Esophagus muscularis mucosa (tissue), 3 donors: ENCODE data around the gene KLHL34.

ENCODE experiments used
- POLR2A ChIP-seq: fragments of 450-650 bp; IDR thresholded peaks from one replicate; pipeline ENCODE4 v1.6.1; 2017; ENCODE audit warnings: antibody characterized with exemption, moderate library complexity, mild to moderate bottlenecking, low read depth
- TF ChIP-seq, protein P1 (sequence below), 3 experiments: fragments of 200-600 bp in 2 of 3; fragments of 450-650 bp in 1 of 3; sonication (generic) in 2 of 3; IDR thresholded peaks; one replicate each; pipeline ENCODE4 v1.5.1; 2017 to 2019; ENCODE audit warnings: antibody characterized with exemption in 3 of 3, mild to moderate bottlenecking in 2 of 3, moderate library complexity in 1 of 3

DNA sequence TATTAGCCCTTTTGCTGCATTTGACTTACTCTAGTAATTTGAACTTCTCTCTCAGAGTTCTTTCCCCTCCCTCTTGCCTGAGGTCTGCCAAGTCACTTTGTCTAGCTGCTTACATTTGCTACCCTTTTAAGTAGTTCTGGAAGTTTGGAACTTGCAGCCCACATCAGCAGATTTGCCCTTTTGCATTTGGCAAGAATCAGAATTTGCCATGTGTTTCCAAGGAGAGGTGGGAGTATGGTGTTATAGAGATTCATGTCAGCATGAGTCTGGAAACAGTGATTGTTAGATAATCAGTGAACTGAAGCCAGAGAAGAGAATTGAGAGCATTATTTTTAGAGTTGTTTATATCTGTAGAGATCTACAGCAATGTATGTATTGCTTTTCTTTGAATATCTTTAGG is 52.1 kb downstream of the KLHL34 start:
- TF ChIP-seq POLR2A, result no peak
- TF ChIP-seq, protein P1, sequence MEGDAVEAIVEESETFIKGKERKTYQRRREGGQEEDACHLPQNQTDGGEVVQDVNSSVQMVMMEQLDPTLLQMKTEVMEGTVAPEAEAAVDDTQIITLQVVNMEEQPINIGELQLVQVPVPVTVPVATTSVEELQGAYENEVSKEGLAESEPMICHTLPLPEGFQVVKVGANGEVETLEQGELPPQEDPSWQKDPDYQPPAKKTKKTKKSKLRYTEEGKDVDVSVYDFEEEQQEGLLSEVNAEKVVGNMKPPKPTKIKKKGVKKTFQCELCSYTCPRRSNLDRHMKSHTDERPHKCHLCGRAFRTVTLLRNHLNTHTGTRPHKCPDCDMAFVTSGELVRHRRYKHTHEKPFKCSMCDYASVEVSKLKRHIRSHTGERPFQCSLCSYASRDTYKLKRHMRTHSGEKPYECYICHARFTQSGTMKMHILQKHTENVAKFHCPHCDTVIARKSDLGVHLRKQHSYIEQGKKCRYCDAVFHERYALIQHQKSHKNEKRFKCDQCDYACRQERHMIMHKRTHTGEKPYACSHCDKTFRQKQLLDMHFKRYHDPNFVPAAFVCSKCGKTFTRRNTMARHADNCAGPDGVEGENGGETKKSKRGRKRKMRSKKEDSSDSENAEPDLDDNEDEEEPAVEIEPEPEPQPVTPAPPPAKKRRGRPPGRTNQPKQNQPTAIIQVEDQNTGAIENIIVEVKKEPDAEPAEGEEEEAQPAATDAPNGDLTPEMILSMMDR (IDR thresholded peaks at IDR 0.05), result no peak
